Aorta (tissue), 5 donors: ENCODE measurements around the gene TRAF7. TPM values are rescaled to one million over a fixed set of nuclear protein-coding genes. Genes with fewer than 3 reads are reported as not detected.

Experiments used
- ATAC-seq: fragments of 200-7000 bp; cut with Tn5 transposase; one replicate; pipeline ENCODE4 v1.9.1; 2022; ENCODE audit warnings: moderate library complexity; ENCODE audit not compliant: low FRiP score
- DNase-seq, 2 donors: peaks; one replicate each; pipeline ENCODE4 v3.0.0-alpha.2; 2020
- H3K27ac ChIP-seq, 2 donors: one replicate each; pipeline ENCODE4 v1.5.1; 2013; ENCODE audit warnings: low read length in 2 of 2, mild to moderate bottlenecking in 2 of 2, moderate library complexity in 2 of 2, control low read depth in 1 of 2, inconsistent platforms in 1 of 2, low read depth in 1 of 2
- H3K27me3 ChIP-seq, 2 donors: one replicate each; pipeline ENCODE4 v1.6.1; 2013; ENCODE audit warnings: control low read depth in 1 of 2, low read length in 1 of 2, mild to moderate bottlenecking in 1 of 2, moderate library complexity in 1 of 2; ENCODE audit not compliant: insufficient read depth in 2 of 2, control insufficient read depth in 1 of 2
- H3K36me3 ChIP-seq, 2 donors: one replicate each; pipeline ENCODE4 v1.6.1; 2013; ENCODE audit warnings: control low read depth in 1 of 2, low read length in 1 of 2, mild to moderate bottlenecking in 1 of 2; ENCODE audit not compliant: insufficient read depth in 2 of 2, control insufficient read depth in 1 of 2
- H3K4me1 ChIP-seq, 2 donors: one replicate each; pipeline ENCODE4 v1.6.1; 2013; ENCODE audit warnings: low read length in 2 of 2, control low read depth in 1 of 2, mild to moderate bottlenecking in 1 of 2, moderate library complexity in 1 of 2; ENCODE audit not compliant: insufficient read depth in 2 of 2, control insufficient read depth in 1 of 2
- H3K4me3 ChIP-seq, 2 donors: one replicate each; pipeline ENCODE4 v1.5.1; 2013; ENCODE audit warnings: low read length in 2 of 2, control low read depth in 1 of 2, mild to moderate bottlenecking in 1 of 2
- H3K9me3 ChIP-seq: one replicate; pipeline ENCODE4 v1.6.1; 2013; ENCODE audit warnings: mild to moderate bottlenecking, low read length; ENCODE audit not compliant: control insufficient read depth
- WGBS, 2 donors: extraction: QIAGEN DNeasy Blood & Tissue Kit; methylation state at CpG; one replicate each; pipeline ENCODE4 v1.1.7; 2013; 5-methylcytosine and 5-hydroxymethylcytosine counted together
- intact Hi-C, 2 donors: fragments of 100-400 bp; cut with DNase I; formaldehyde crosslinking; loops; one replicate each; pipeline versions ENCODE4 v1.14.2 to v1.15.0; 2022
- polyA plus RNA-seq, 2 donors: library from polyadenylated mRNA; stranded (reverse); fragments of 200-250 nt; gene quantifications; one replicate each; pipeline ENCODE4 v1.2.3, GENCODE V29; 2013
- total RNA-seq, 2 donors: library from RNA; stranded (reverse); fragmentation: NEBNext Ultra II Directional; extraction: Animal tissue kit (Norgen Biotek cat#: 25700); gene quantifications; one replicate each; pipeline ENCODE4 v1.2.1, GENCODE V29; 2021
- donor health status: healthy with polysubstance abuse.
- donor health status: Bipolar disorder and iron deficiency.
- donor health status: DM: no; HTN: no; CAD: no.
- donor health status: DM: no; HTN: no; CAD: no.
- donor health status: DM: yes; HTN: yes; CAD: no.

The TRAF7 gene
- total and polyA plus RNA-seq, 4 donors, result 24.4 to 54.4 (median 42.8) TPM

DNA sequence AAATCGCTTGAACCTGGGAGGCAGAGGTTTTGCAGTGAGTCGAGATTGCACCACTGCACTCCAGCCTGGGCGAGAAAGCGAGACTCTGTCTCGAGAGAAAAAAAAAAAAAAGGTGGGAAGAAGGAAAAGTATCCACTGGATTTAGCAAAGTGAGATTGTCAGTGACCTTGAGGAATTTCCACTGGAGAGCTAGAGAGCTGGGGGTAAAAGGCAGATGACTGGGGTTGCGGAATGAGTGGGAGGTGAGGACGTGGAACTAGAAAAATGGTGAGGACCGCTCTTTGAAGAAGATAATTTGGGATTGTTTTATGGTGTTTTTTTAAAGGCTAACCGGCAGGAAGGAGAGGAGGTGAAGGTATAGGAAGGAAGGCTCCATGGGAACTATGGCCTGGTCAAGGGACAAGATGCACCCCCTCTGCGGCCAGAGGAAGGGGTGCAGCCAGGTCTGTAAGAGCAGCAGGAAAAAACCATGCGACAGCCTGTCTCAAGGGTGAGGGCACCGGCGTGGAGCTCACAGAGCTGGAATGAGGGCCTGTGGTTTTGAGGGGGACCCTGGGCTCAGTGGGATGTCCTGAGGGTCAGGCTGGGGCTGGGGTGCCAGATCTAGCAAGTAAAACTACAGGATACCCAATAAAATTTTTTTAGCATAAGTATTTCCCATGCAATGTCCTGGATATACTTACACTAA is 49.0 kb downstream of the TRAF7 start:
- no peaks in the 10 kb centered on the region for H3K36me3 ChIP-seq
- DNase-seq, result no peak
- ATAC-seq, result no peak
- intact Hi-C loops, result no loop called here
- H3K4me3 ChIP-seq, result peak overlapping the region; percentile 43 to 70
- no peaks in the 10 kb centered on the region for H3K9me3 ChIP-seq
- no peaks in the 10 kb centered on the region for H3K4me1 ChIP-seq
- H3K27ac ChIP-seq, result no peak overlapping the region
- WGBS, 2 donors, result 81% methylated on average over 13 of the region's 13 CpGs
- H3K27me3 ChIP-seq, result no peaks in the 10 kb centered on the region

DNA sequence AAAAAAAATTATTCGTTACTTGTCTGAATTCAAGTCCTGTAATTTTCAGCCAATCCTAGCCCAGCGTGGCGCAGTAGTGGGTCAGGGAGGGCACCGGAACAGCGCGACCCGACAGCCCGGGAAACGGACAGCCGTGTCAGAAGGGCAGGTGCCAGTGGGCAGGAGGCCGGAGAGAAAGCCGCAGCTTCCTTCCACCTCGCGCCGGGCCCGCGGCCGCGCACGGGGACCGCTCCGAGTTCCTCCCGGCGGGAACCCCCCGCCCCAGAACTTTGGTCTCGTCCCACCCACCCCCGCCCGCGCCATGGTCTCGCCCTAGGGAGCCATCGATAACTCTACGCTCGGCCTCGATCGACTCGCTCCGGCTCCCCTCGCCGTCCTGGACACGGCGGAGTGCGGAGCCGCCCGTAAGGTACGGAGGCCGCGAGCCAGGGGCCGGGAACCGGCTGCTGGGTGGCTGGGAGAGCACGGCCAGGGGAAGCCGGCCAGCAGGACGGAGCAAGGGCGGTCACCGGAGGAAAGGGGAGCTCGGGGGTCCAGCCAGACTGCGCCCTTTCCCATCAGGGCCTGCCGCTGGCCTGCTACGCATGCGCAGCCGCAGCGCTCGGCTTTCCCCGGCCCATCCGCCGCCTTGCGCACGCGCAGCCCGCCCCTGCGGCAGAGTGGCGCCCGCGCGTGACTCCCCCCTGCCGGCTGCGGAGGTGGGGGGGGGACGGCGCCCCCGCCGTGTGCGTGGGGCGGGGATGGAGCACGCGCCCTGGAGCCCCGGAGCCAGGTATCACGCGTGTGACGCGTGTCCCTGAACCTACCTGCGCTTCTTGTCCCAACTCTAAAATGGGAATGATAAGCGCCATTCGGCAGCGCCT is 49.8 kb downstream of the TRAF7 start, which contains the start of gene MLST8:
Gene MLST8 (plus strand): TSS at position 351 of the 863 bp plus-strand sequence. CDS start 632 bp downstream, outside the sequence.
- intact Hi-C loops, result no loop called here
- peak; percentile 92 to 95 for DNase-seq
- peak within 1 kb of the TSS; percentile 16 to 90 for H3K27ac ChIP-seq

GRCh38 chr16:2205967-2206313 is 50.4 kb downstream of the TRAF7 start:
- Histone ChIP-seq H3K9me3 (no peaks in the 10 kb centered on the region), H3K4me1 (no peaks in the 10 kb centered on the region), H3K4me3 (peak overlapping the region; percentile 48 to 70), H3K36me3 (no peaks in the 10 kb centered on the region), H3K27me3 (no peaks in the 10 kb centered on the region), H3K27ac (no peak overlapping the region)
- intact Hi-C loops, result no loop called here
- ATAC-seq, result peak; percentile 1
- DNase-seq, result peak in 1 of 2 donors; percentile 64
- 5 to 8% methylated on average over 16 of the region's 16 CpGs for WGBS, 2 donors

More for the DNA sequence above, 49.8 kb downstream of the TRAF7 start, which contains the start of gene MLST8:
- WGBS, 2 donors, result 1% methylated on average over 77 to 93 of the region's 93 CpGs
- Histone ChIP-seq H3K4me3 (peak within 1 kb of the TSS; percentile 48 to 70), H3K9me3 (no peaks in the 10 kb centered on the region), H3K36me3 (no peaks in the 10 kb centered on the region), H3K27me3 (no peaks in the 10 kb centered on the region), H3K4me1 (no peaks in the 10 kb centered on the region)
- ATAC-seq, result peak; percentile 95

DNA sequence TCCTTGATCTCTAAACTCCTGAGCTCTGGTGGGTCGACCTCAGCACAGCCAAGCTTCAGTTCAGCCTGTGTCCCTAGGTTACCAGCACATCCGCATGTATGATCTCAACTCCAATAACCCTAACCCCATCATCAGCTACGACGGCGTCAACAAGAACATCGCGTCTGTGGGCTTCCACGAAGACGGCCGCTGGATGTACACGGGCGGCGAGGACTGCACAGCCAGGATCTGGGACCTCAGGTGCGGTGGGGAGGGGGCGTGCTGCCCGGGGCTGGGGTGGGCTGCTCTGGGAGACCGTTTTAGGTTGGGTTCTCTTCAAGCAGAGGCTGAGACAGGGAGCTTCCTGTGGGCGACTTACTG is 50.8 kb downstream of the TRAF7 start:
- no peaks in the 10 kb centered on the region for H3K36me3 ChIP-seq
- no peaks in the 10 kb centered on the region for H3K27me3 ChIP-seq
- intact Hi-C loops, result no loop called here
- H3K27ac ChIP-seq, result no peak overlapping the region
- 78 to 83% methylated on average over 18 of the region's 18 CpGs for whole genome bisulfite sequencing, 2 donors
- ATAC-seq (no peak), DNase-seq (no peak)
- no peak overlapping the region for H3K4me3 ChIP-seq
- H3K9me3 ChIP-seq, result no peaks in the 10 kb centered on the region
- no peaks in the 10 kb centered on the region for H3K4me1 ChIP-seq

DNA sequence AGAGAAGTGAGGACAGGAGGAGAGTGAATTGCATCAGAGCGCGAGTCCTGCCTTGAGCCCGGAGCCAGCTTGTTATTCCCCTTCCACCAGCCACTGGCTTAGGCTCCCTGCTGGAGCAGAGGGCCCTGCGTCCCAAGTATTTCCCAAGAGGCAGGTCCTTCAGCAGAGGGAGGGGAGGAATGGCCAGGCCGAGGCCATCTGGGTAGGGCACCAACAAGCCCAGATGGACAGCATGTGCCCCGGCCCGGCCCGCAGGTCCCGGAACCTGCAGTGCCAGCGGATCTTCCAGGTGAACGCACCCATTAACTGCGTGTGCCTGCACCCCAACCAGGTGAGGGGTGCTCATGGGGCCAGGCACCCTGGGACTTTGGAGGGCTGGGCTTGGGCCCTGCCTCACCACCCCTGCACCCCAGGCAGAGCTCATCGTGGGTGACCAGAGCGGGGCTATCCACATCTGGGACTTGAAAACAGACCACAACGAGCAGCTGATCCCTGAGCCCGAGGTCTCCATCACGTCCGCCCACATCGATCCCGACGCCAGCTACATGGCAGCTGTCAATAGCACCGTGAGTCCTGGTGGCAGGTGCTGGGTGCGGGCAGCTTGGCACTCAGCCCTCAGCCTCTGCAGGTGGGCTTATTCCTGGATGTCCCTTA is 51.3 kb downstream of the TRAF7 start:
- WGBS, 2 donors, result 89 to 91% methylated on average over 23 of the region's 23 CpGs
- H3K36me3 ChIP-seq, result no peaks in the 10 kb centered on the region
- H3K4me3 ChIP-seq, result no peak overlapping the region
- DNase-seq (no peak), ATAC-seq (no peak)
- intact Hi-C loops, result no loop called here
- H3K4me1 ChIP-seq, result no peaks in the 10 kb centered on the region
- H3K9me3 ChIP-seq, result no peaks in the 10 kb centered on the region
- no peak overlapping the region for H3K27ac ChIP-seq
- H3K27me3 ChIP-seq, result no peaks in the 10 kb centered on the region

DNA sequence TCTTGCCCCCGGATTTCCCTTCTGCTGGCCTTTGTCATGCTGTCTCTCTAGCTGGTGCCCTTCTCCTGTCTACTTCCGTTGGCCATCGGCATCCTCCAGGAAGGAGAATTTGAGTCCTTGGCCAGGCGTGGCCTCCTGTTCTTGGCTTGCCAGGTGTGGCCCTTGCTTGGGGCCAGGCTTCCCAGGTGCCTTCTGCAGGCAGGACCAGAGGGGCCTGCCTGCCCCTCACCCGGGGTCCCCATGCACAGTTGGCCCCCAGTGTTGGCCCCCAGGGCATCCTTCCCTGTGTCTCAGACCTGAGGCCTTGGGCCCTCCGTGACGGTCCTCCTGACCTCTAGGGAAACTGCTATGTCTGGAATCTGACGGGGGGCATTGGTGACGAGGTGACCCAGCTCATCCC is 52.3 kb downstream of the TRAF7 start:
- no peaks in the 10 kb centered on the region for H3K27me3 ChIP-seq
- intact Hi-C loops, result no loop called here
- no peak overlapping the region for H3K4me3 ChIP-seq
- no peaks in the 10 kb centered on the region for H3K4me1 ChIP-seq
- WGBS, 2 donors, result 87 to 92% methylated on average over 9 of the region's 9 CpGs
- ATAC-seq (no peak), DNase-seq (no peak)
- H3K9me3 ChIP-seq, result no peaks in the 10 kb centered on the region
- no peak overlapping the region for H3K27ac ChIP-seq
- H3K36me3 ChIP-seq, result no peaks in the 10 kb centered on the region

DNA sequence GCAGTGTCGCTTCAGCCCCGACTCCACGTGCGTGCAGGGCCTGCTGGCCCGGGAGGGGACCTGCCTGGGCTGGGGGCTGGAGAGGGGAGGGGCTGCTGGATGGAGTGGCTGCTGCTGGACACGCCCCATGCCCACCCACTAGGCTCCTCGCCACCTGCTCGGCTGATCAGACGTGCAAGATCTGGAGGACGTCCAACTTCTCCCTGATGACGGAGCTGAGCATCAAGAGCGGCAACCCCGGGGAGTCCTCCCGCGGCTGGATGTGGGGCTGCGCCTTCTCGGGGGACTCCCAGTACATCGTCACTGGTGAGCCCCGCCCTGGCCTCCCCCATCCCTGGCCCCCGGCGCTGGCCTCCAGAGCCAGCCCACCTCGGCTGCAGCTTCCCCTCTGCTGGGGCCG is 52.7 kb downstream of the TRAF7 start:
- Histone ChIP-seq H3K4me1 (no peaks in the 10 kb centered on the region), H3K27ac (no peak overlapping the region), H3K27me3 (no peaks in the 10 kb centered on the region), H3K36me3 (no peaks in the 10 kb centered on the region), H3K9me3 (no peaks in the 10 kb centered on the region), H3K4me3 (no peak overlapping the region)
- DNase-seq (no peak), ATAC-seq (no peak)
- intact Hi-C loops, result no loop called here
- WGBS, 2 donors, result 80 to 82% methylated on average over 23 of the region's 23 CpGs

DNA sequence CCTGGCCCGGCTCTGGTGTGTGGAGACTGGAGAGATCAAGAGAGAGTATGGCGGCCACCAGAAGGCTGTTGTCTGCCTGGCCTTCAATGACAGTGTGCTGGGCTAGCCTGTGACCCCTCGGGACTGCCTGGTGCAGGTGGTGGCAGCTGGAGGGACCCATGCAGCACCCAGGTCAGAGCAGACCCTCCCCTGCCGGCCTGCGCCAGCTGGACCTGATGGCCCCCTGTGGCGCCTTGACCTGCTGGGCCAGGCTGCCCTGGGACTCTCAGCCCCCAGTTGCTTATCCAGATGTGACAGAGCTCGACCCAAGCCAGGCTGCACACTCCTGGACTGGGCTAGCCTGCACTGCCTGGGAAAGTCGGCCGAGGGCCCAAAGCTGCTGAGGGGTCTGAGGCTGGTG is 53.2 kb downstream of the TRAF7 start:
- Histone ChIP-seq H3K9me3 (no peaks in the 10 kb centered on the region), H3K4me3 (no peak overlapping the region), H3K36me3 (no peaks in the 10 kb centered on the region), H3K4me1 (no peaks in the 10 kb centered on the region), H3K27me3 (no peaks in the 10 kb centered on the region), H3K27ac (no peak overlapping the region)
- no peak for DNase-seq
- intact Hi-C loops, result no loop called here
- WGBS, 2 donors, result 90 to 91% methylated on average over 9 of the region's 9 CpGs
- ATAC-seq, result no peak
